A172 (cell line): Measurements from ENCODE around the gene TAF9. TPM values are rescaled to one million over a fixed set of nuclear protein-coding genes. Genes with fewer than 3 reads are reported as not detected.
A peak's percentile ranks its signal among the peaks of the same experiment; 100 is the strongest.
"Not testable (repeated sequence)": the region's sequence is repeated elsewhere in the genome, so short reads cannot be mapped to it uniquely, and the experiment has no call there.

Experiments
- DNase-seq: peaks from one replicate; pipeline ENCODE4 v3.0.0-alpha.2; 2015; ENCODE audit warnings: low spot score
- total RNA-seq: library from RNA; depleted of rRNA; stranded (reverse); fragments of >200 nt; shearing (Covaris generic); gene quantifications from 2 replicates; pipeline ENCODE4 v1.2.3, GENCODE V29; 2014; rRNA removed

The TAF9 gene
- total RNA-seq = 120 and 139 TPM in 2 replicates

- DNase-seq = peak; percentile 85
These were observed at the start of gene TAF9, which contains the start of the genes AK6 and RAD17 for GRCh38 chr5:69369340-69370121. Gene TAF9, minus strand, starts transcription at chr5:69369520. Its CDS starts 3,783 bp downstream, at chr5:69365737. Gene AK6, minus strand, starts transcription at chr5:69369520. Its CDS starts 30 bp downstream, at chr5:69369490. Gene RAD17, plus strand, starts transcription at chr5:69369818. Its CDS starts 2,391 bp downstream, at chr5:69372209.

GRCh38 chr5:69418554-69418953 lies 49.2 kb upstream of the TAF9 start:
- DNase-seq = no peak

- DNase-seq = no peak
These were observed 47.4 kb upstream of the TAF9 start for GRCh38 chr5:69416699-69417098.

GRCh38 chr5:69416180-69416579 lies 46.9 kb upstream of the TAF9 start:
- no peak for DNase-seq

- no peak for DNase-seq
These were observed 46.3 kb upstream of the TAF9 start for GRCh38 chr5:69415584-69415958.

- DNase-seq = no peak
These were observed 45.7 kb upstream of the TAF9 start, which contains the start of gene MARVELD2 for GRCh38 chr5:69414885-69415583. Gene MARVELD2, plus strand, starts transcription at chr5:69415116. Its CDS starts 4,270 bp downstream, at chr5:69419386.

- DNase-seq = no peak
These were observed 35.5 kb upstream of the TAF9 start for GRCh38 chr5:69404659-69405330.

- no peak for DNase-seq
These were observed 9.1 kb upstream of the TAF9 start for GRCh38 chr5:69378376-69378775.

GRCh38 chr5:69374911-69375446 lies 5.7 kb upstream of the TAF9 start:
- DNase-seq = no peak

- no peak for DNase-seq
These were observed 3.1 kb upstream of the TAF9 start for GRCh38 chr5:69372394-69372793.

- DNase-seq = not testable (repeated sequence)
These were observed 1.0 kb upstream of the TAF9 start for GRCh38 chr5:69370335-69370734.

- no peak for DNase-seq
These were observed 621 bp downstream of the TAF9 start for GRCh38 chr5:69368458-69369339.

- DNase-seq = no peak
These were observed 1.5 kb downstream of the TAF9 start for GRCh38 chr5:69367697-69368279.

GRCh38 chr5:69364850-69365249 lies 4.5 kb downstream of the TAF9 start:
- DNase-seq = no peak

- DNase-seq = no peak
These were observed 4.9 kb downstream of the TAF9 start for GRCh38 chr5:69364414-69364813.

- DNase-seq = no peak
These were observed 8.9 kb downstream of the TAF9 start for GRCh38 chr5:69360442-69360841.

GRCh38 chr5:69359699-69360098 lies 9.6 kb downstream of the TAF9 start:
- no peak for DNase-seq

GRCh38 chr5:69350664-69351063 lies 18.7 kb downstream of the TAF9 start:
- DNase-seq = no peak

- DNase-seq = no peak
These were observed 26.2 kb downstream of the TAF9 start for GRCh38 chr5:69343083-69343482.

- no peak for DNase-seq
These were observed 27.7 kb downstream of the TAF9 start for GRCh38 chr5:69341520-69342161.
